ENCODE data around the gene DNAI4. TPM values are rescaled to one million over a fixed set of nuclear protein-coding genes. Genes with fewer than 3 reads are reported as not detected.

Gene DNAI4
- polyA plus RNA-seq, 1 of the 3 experiments (the other 2 are of a cell fraction): 1.3 TPM

DNA sequence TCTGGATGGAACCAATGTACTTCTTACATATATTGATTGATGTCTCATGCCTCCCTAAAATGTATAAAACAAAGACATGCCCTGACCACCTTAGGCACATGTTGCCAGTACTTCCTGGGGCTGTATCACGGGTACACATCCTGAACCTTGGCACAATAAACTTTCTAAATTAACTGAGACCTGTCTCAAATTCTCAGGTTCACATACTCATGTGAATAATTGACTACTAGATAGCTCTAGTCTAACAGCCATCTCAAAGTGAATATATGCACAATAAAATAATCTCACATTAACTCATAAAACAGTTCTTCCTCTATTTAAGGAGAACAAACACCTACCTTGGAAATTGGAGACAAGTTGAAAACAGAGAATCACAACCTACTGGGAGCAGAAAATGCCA, 5.6 kb downstream of the DNAI4 start:
- WGBS (ENCODE audit: low lambda C conversion rate): 100% methylated on average over 1 of the region's 1 CpG
- Histone ChIP-seq H4K20me1 (ENCODE audit: insufficient read depth) (no peaks in the 10 kb centered on the region), H3K36me3 (replicated peaks in 1 of 2; ENCODE audit: control insufficient read depth in 1 of 2, insufficient read depth in 2 of 2, low read length in 1 of 2) (peaks cover 4 to 14% of the 10 kb centered on the region in 2 experiments), H3K9me3 (no peaks in the 10 kb centered on the region), H3K27me3 (ENCODE audit: insufficient read depth) (no peaks in the 10 kb centered on the region), H3F3A (replicated peaks; ENCODE audit: insufficient read depth) (peaks cover 11% of the 10 kb centered on the region), H3K9ac (no peak overlapping the region), H3K9me2 (no peaks in the 10 kb centered on the region), H3K4me3 (ENCODE audit: low read depth in 2 of 2, low read length in 1 of 2) (no peak overlapping the region), H3K79me2 (ENCODE audit: insufficient read depth) (peaks cover 29% of the 10 kb centered on the region), H3K27ac (ENCODE audit: low read depth in 2 of 2, low read length in 1 of 2) (no peak overlapping the region), H3K4me2 (no peak overlapping the region), H3K4me1 (ENCODE audit: control insufficient read depth in 1 of 2, insufficient read depth in 2 of 2, low read depth in 1 of 2, low read length in 1 of 2) (peaks cover 7 to 9% of the 10 kb centered on the region in 2 experiments; a peak in 2 of 4 replicates), H2AFZ (ENCODE audit: low read depth) (no peak overlapping the region)
- TF ChIP-seq GATA2 (CRISPR knock-in tag; IDR thresholded peaks at IDR 0.05) (no peak), TCF12 (IDR thresholded peaks at IDR 0.05) (no peak), TEAD4 (IDR thresholded peaks at IDR 0.05; ENCODE audit: borderline replicate concordance, insufficient read depth) (no peak)
- TF ChIP-seq, protein P1, sequence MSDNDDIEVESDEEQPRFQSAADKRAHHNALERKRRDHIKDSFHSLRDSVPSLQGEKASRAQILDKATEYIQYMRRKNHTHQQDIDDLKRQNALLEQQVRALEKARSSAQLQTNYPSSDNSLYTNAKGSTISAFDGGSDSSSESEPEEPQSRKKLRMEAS (IDR thresholded peaks at IDR 0.05; ENCODE audit: low read depth): no peak
- ChIA-PET POLR2A (no interaction called here), CTCF (interaction anchor here (0.6 to 2.7 kb wide), 2 partner anchors 11 to 295 kb away, joined by 3 to 8 read pairs; no protein-coding TSS in a partner anchor)
- no peak for DNase-seq

DNA sequence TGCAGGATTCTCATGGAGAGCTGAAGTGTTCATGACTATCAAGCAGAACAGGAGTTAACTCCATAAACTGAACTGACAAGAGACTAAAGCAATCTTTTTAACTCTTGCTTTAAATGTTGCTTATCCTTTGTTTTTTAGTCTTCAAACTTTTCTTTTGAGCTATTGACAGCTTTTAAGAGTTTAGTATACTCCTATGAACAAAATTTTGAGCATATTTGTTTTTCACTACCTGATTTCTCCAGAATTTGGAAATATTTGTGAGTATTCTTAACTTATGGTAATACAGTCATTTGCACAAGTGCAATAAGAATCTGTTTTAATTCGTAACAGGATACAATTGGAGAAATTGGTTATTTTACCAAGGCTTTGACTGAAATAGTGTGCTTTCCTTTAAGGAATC, 7.2 kb downstream of the DNAI4 start:
- Histone ChIP-seq H3K4me2 (no peak overlapping the region), H3K27me3 (ENCODE audit: insufficient read depth) (no peaks in the 10 kb centered on the region), H3K36me3 (replicated peaks in 1 of 2; ENCODE audit: control insufficient read depth in 1 of 2, insufficient read depth in 2 of 2, low read length in 1 of 2) (peaks cover 4 to 14% of the 10 kb centered on the region in 2 experiments), H3K27ac (ENCODE audit: low read depth in 2 of 2, low read length in 1 of 2) (no peak overlapping the region), H3K4me3 (ENCODE audit: low read depth in 2 of 2, low read length in 1 of 2) (no peak overlapping the region), H3F3A (replicated peaks; ENCODE audit: insufficient read depth) (peaks cover 11% of the 10 kb centered on the region), H3K9me2 (no peaks in the 10 kb centered on the region), H4K20me1 (ENCODE audit: insufficient read depth) (no peaks in the 10 kb centered on the region), H3K79me2 (ENCODE audit: insufficient read depth) (peaks cover 13% of the 10 kb centered on the region; the same call in 1 of the 2 replicates), H3K4me1 (ENCODE audit: control insufficient read depth in 1 of 2, insufficient read depth in 2 of 2, low read depth in 1 of 2, low read length in 1 of 2) (no peaks in the 10 kb centered on the region; a peak in 1 of 4 replicates), H3K9me3 (no peaks in the 10 kb centered on the region), H2AFZ (ENCODE audit: low read depth) (no peak overlapping the region), H3K9ac (no peak overlapping the region)
- CTCF ChIA-PET: interaction anchor here (1.5 kb wide), 1 partner anchor 79 kb away, joined by 4 read pairs; no protein-coding TSS in a partner anchor
- WGBS (ENCODE audit: low lambda C conversion rate): 100% methylated on average over 1 of the region's 1 CpG
- no peak for DNase-seq
- TF ChIP-seq TCF12 (IDR thresholded peaks at IDR 0.05): no peak
- TF ChIP-seq JUND (IDR thresholded peaks at IDR 0.05): no peak
- no peak for TF ChIP-seq EZH2phosphoT487 (IDR thresholded peaks at IDR 0.05; ENCODE audit: borderline replicate concordance, low read depth)
- TF ChIP-seq TEAD4 (IDR thresholded peaks at IDR 0.05; ENCODE audit: borderline replicate concordance, insufficient read depth): no peak
- TF ChIP-seq GATA2 (CRISPR knock-in tag; IDR thresholded peaks at IDR 0.05): no peak
- TF ChIP-seq MXI1 (IDR thresholded peaks at IDR 0.05; ENCODE audit: low read depth, low read length): no peak
- no peak for TF ChIP-seq NRF1 (IDR thresholded peaks at IDR 0.05; ENCODE audit: low read depth, low read length)
- no peak for TF ChIP-seq RCOR1 (IDR thresholded peaks at IDR 0.05; ENCODE audit: low read length)
- TF ChIP-seq SIN3A (IDR thresholded peaks at IDR 0.05; ENCODE audit: borderline replicate concordance, low read depth, low read length): no peak
- TF ChIP-seq ELF1 (IDR thresholded peaks at IDR 0.05): no peak
- no peak for TF ChIP-seq FOXM1 (IDR thresholded peaks at IDR 0.05; ENCODE audit: low read depth)
- TF ChIP-seq, protein P2, sequence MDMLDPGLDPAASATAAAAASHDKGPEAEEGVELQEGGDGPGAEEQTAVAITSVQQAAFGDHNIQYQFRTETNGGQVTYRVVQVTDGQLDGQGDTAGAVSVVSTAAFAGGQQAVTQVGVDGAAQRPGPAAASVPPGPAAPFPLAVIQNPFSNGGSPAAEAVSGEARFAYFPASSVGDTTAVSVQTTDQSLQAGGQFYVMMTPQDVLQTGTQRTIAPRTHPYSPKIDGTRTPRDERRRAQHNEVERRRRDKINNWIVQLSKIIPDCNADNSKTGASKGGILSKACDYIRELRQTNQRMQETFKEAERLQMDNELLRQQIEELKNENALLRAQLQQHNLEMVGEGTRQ (IDR thresholded peaks at IDR 0.05; ENCODE audit: borderline replicate concordance, low read depth, low read length): no peak
- no peak for TF ChIP-seq RFX5 (IDR thresholded peaks at IDR 0.05; ENCODE audit: low read length)
- TF ChIP-seq YY1 (IDR thresholded peaks at IDR 0.05; ENCODE audit: low read depth): no peak
- no peak for TF ChIP-seq CHD2 (IDR thresholded peaks at IDR 0.05; ENCODE audit: low read length, partially characterized antibody)
- no peak for TF ChIP-seq TAF1 (IDR thresholded peaks at IDR 0.05; ENCODE audit: borderline replicate concordance, low read depth, low read length)
- no peak for TF ChIP-seq POLR2AphosphoS5 (IDR thresholded peaks at IDR 0.05; ENCODE audit: low read depth, low read length)
- TF ChIP-seq RAD21 (IDR thresholded peaks at IDR 0.05; ENCODE audit: low read length): no peak
- TF ChIP-seq, protein P3, sequence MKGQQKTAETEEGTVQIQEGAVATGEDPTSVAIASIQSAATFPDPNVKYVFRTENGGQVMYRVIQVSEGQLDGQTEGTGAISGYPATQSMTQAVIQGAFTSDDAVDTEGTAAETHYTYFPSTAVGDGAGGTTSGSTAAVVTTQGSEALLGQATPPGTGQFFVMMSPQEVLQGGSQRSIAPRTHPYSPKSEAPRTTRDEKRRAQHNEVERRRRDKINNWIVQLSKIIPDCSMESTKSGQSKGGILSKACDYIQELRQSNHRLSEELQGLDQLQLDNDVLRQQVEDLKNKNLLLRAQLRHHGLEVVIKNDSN (IDR thresholded peaks at IDR 0.05; ENCODE audit: borderline replicate concordance, low read depth): no peak
- no peak for TF ChIP-seq GABPA (IDR thresholded peaks at IDR 0.05; ENCODE audit: low read depth)
- POLR2A ChIA-PET: no interaction called here
